ENCODE results near the gene ADPGK. TPM values are rescaled to one million over a fixed set of nuclear protein-coding genes. Genes with fewer than 3 reads are reported as not detected.

ADPGK gene
- polyA plus RNA-seq, 3 donors, result 138 to 283 (median 152) TPM

DNA sequence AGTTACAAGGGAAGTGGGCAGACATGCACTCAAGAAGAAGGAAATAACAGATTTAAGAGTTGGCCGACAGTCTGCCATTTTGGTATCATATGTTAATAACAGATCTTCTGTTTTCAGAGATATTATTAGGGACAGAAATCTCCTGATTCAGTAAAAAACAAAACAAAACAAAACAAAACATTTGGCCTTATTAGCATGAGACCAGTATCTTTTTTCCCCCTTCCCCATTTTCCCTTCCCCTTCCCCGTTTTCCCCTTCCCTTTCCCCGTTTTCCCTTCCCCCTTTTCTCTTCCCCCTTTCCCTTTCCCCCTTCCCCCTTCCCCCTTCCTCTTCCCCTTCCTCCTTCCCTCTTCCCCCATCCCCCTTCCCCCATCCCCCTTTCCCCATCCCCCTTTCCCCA lies 58.1 kb downstream of the ADPGK start:
- H3K27me3 Mint-ChIP-seq (ENCODE audit: low read depth in 3 of 3), result peaks cover 0 to 2% (median 0%) of the 10 kb centered on the region in 3 donors
- H3K36me3 Mint-ChIP-seq, result peaks cover 0 to 4% of the 10 kb centered on the region in 2 donors

DNA sequence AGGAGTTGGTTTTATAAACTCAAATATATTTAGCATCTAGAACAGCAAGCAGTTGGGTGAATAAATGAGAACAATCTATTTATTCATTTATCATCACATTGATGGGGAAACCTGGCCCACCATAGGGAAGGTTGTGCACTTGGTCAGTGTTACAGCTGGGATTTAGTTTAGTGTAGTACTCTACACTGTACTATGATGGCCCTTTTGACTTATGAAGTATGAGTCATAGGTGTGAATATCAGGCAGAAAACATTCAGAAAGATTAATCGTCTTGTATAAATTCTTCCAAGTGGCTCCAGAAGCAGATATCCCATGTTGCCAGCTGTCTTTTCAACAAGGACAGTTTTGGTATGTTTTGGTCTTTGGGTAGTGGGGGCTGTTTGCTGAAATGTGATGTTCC lies 59.5 kb downstream of the ADPGK start:
- no peaks in the 10 kb centered on the region for H3K4me1 ChIP-seq (ENCODE audit: control insufficient read depth in 1 of 2, insufficient read depth in 2 of 2, low read length in 2 of 2)
- Mint-ChIP-seq H3K27me3 (ENCODE audit: low read depth in 3 of 3) (peaks cover 0 to 4% (median 2%) of the 10 kb centered on the region in 3 donors), H3K27ac (no peak overlapping the region), H3K9me3 (peaks cover 0 to 1% (median 0%) of the 10 kb centered on the region in 7 donors), H3K36me3 (peaks cover 0 to 4% of the 10 kb centered on the region in 2 donors), H3K4me3 (no peak overlapping the region), H3K4me1 (no peaks in the 10 kb centered on the region)
- H3K9me3 ChIP-seq (replicated peaks in 1 of 2; ENCODE audit: control insufficient read depth in 1 of 2, insufficient read depth in 1 of 2, low read length in 2 of 2), result no peaks in the 10 kb centered on the region
- no peaks in the 10 kb centered on the region for H3K27me3 ChIP-seq (ENCODE audit: control insufficient read depth in 2 of 2, insufficient read depth in 2 of 2, low read length in 2 of 2)
- no peak overlapping the region for H3K4me3 ChIP-seq (replicated peaks in 1 of 3; ENCODE audit: low read depth in 2 of 3, low read length in 3 of 3)
- H3K79me2 ChIP-seq (ENCODE audit: insufficient read depth, low read length), result no peaks in the 10 kb centered on the region
- intact Hi-C loops (cut with micrococcal nuclease), result loop anchor here (5.0 to 10.0 kb wide), 2 partner anchors 361 to 548 kb away; no protein-coding TSS in a partner anchor
- H3K36me3 ChIP-seq (replicated peaks in 1 of 2; ENCODE audit: control insufficient read depth in 1 of 2, insufficient read depth in 2 of 2, low read length in 2 of 2), result no peaks in the 10 kb centered on the region
- H3K9ac ChIP-seq (ENCODE audit: insufficient read depth, low read length, poor library complexity, severe bottlenecking), result no peak overlapping the region
- H2AFZ ChIP-seq (ENCODE audit: insufficient read depth, low read depth, low read length, poor library complexity, severe bottlenecking), result no peak overlapping the region
- H3K4me2 ChIP-seq (replicated peaks; ENCODE audit: extremely low read depth, low read length, poor library complexity, severe bottlenecking), result no peak overlapping the region
- H4K20me1 ChIP-seq (ENCODE audit: insufficient read depth, low read length), result no peaks in the 10 kb centered on the region
- no CpG with 5 or more reads among the region's 1 CpG for WGBS (ENCODE audit: insufficient coverage)
- DNase-seq, result no peak
- no peak overlapping the region for H3K27ac ChIP-seq (ENCODE audit: low read depth in 1 of 2, low read length in 2 of 2)
- TF ChIP-seq, protein P1, sequence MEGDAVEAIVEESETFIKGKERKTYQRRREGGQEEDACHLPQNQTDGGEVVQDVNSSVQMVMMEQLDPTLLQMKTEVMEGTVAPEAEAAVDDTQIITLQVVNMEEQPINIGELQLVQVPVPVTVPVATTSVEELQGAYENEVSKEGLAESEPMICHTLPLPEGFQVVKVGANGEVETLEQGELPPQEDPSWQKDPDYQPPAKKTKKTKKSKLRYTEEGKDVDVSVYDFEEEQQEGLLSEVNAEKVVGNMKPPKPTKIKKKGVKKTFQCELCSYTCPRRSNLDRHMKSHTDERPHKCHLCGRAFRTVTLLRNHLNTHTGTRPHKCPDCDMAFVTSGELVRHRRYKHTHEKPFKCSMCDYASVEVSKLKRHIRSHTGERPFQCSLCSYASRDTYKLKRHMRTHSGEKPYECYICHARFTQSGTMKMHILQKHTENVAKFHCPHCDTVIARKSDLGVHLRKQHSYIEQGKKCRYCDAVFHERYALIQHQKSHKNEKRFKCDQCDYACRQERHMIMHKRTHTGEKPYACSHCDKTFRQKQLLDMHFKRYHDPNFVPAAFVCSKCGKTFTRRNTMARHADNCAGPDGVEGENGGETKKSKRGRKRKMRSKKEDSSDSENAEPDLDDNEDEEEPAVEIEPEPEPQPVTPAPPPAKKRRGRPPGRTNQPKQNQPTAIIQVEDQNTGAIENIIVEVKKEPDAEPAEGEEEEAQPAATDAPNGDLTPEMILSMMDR (IDR thresholded peaks at IDR 0.05), result no peak

More for the DNA sequence above, 58.1 kb downstream of the ADPGK start:
- Histone ChIP-seq H3K36me3 (replicated peaks in 1 of 2; ENCODE audit: control insufficient read depth in 1 of 2, insufficient read depth in 2 of 2, low read length in 2 of 2) (no peaks in the 10 kb centered on the region), H3K4me3 (replicated peaks in 1 of 3; ENCODE audit: low read depth in 2 of 3, low read length in 3 of 3) (no peak overlapping the region), H2AFZ (ENCODE audit: insufficient read depth, low read depth, low read length, poor library complexity, severe bottlenecking) (no peak overlapping the region), H3K4me1 (ENCODE audit: control insufficient read depth in 1 of 2, insufficient read depth in 2 of 2, low read length in 2 of 2) (no peaks in the 10 kb centered on the region), H3K9ac (ENCODE audit: insufficient read depth, low read length, poor library complexity, severe bottlenecking) (no peak overlapping the region), H4K20me1 (ENCODE audit: insufficient read depth, low read length) (no peaks in the 10 kb centered on the region), H3K79me2 (ENCODE audit: insufficient read depth, low read length) (no peaks in the 10 kb centered on the region), H3K27ac (ENCODE audit: low read depth in 1 of 2, low read length in 2 of 2) (no peak overlapping the region), H3K4me2 (replicated peaks; ENCODE audit: extremely low read depth, low read length, poor library complexity, severe bottlenecking) (no peak overlapping the region), H3K27me3 (ENCODE audit: control insufficient read depth in 2 of 2, insufficient read depth in 2 of 2, low read length in 2 of 2) (no peaks in the 10 kb centered on the region), H3K9me3 (replicated peaks in 1 of 2; ENCODE audit: control insufficient read depth in 1 of 2, insufficient read depth in 1 of 2, low read length in 2 of 2) (no peaks in the 10 kb centered on the region)
- no peak for DNase-seq
- TF ChIP-seq, protein P1 (IDR thresholded peaks at IDR 0.05), result no peak
- H3K27ac Mint-ChIP-seq, result peak overlapping the region in 1 of 7 donors; percentile 31
- peaks cover 0 to 1% (median 0%) of the 10 kb centered on the region in 7 donors for H3K9me3 Mint-ChIP-seq
- intact Hi-C loops (cut with micrococcal nuclease), result loop anchor here in 1 of 2 donors (10.0 kb wide), 1 partner anchor 359 kb away; no protein-coding TSS in a partner anchor
- no CpG with 5 or more reads among the region's 3 CpGs for WGBS (ENCODE audit: insufficient coverage)
- H3K4me3 Mint-ChIP-seq, result no peak overlapping the region
- H3K4me1 Mint-ChIP-seq, result no peaks in the 10 kb centered on the region
